Testis (tissue), 3 donors: ENCODE measurements around the gene FRS3. TPM values are rescaled to one million over a fixed set of nuclear protein-coding genes. Genes with fewer than 3 reads are reported as not detected.
"Not testable (repeated sequence)": the region's sequence is repeated elsewhere in the genome, so short reads cannot be mapped to it uniquely, and the experiment has no call there.

ENCODE experiments used
- DNase-seq: peaks from one replicate; pipeline ENCODE4 v3.0.0-alpha.2; 2019
- H3K27ac ChIP-seq, 2 donors: fragments of 200-600 bp; sonication (generic); one replicate each; pipeline ENCODE4 v1.5.1; 2019
- H3K27me3 ChIP-seq: fragments of 200-600 bp; sonication (generic); one replicate; pipeline ENCODE4 v1.5.1; 2019
- H3K36me3 ChIP-seq: fragments of 200-600 bp; sonication (generic); one replicate; pipeline ENCODE4 v1.5.1; 2017; ENCODE audit warnings: low read depth; ENCODE audit errors: missing control alignments
- H3K4me1 ChIP-seq: fragments of 200-600 bp; sonication (generic); one replicate; pipeline ENCODE4 v1.5.1; 2019
- H3K4me3 ChIP-seq, 2 donors: fragments of 200-600 bp; sonication (generic); one replicate each; pipeline ENCODE4 v1.5.1; 2017 to 2019
- H3K9me3 ChIP-seq: fragments of 200-600 bp; sonication (generic); one replicate; pipeline ENCODE4 v1.5.1; 2017
- CTCF ChIP-seq, 3 experiments: fragments of 450-650 bp in 2 of 3; fragments of 200-600 bp in 1 of 3; sonication (generic) in 1 of 3; IDR thresholded peaks; one replicate each; pipeline ENCODE4 v1.5.1; 2016 to 2019; ENCODE audit warnings: antibody characterized with exemption in 3 of 3, mild to moderate bottlenecking in 2 of 3, moderate library complexity in 1 of 3
- POLR2A ChIP-seq: fragments of 450-650 bp; IDR thresholded peaks from one replicate; pipeline ENCODE4 v1.6.1; 2017; ENCODE audit warnings: antibody characterized with exemption, mild to moderate bottlenecking, moderate library complexity
- WGBS, 2 donors: methylation state at CpG; one replicate each; pipeline ENCODE4 v1.1.5; 2018; 5-methylcytosine and 5-hydroxymethylcytosine counted together
- intact Hi-C: fragments of 100-400 bp; cut with DNase I; formaldehyde crosslinking; loops from one replicate; pipeline ENCODE4 v1.15.1; 2023; ENCODE audit warnings: low total_unique reads
- polyA plus RNA-seq: library from polyadenylated mRNA; stranded (reverse); fragments of 350-450 nt; fragmentation: Illumina TruSeq; extraction: RNeasy Lipid Tissue Mini Kit (QIAGEN cat#74804); gene quantifications from one replicate; pipeline ENCODE4 v1.2.3, GENCODE V29; 2014; ENCODE audit warnings: low read depth, low replicate concordance; ENCODE audit not compliant: insufficient read depth
- total RNA-seq, 2 donors: library from RNA; depleted of rRNA; stranded (reverse); fragments of >200 nt; gene quantifications; one replicate each; pipeline ENCODE4 v1.2.3, GENCODE V29; 2016

Gene FRS3
- total and polyA plus RNA-seq, 3 donors from 2014 or later, result 33.4 to 39.3 (median 34.1) TPM

- 58 to 68% methylated on average over 8 to 12 of the region's 12 CpGs for WGBS, 2 donors
- intact Hi-C loops, result no loop called here
- Histone ChIP-seq H3K4me3 (no peak overlapping the region), H3K9me3 (no peaks in the 10 kb centered on the region), H3K27ac (no peak overlapping the region), H3K4me1 (peaks cover 4% of the 10 kb centered on the region), H3K36me3 (no peaks in the 10 kb centered on the region), H3K27me3 (no peaks in the 10 kb centered on the region)
- DNase-seq, result peak; percentile 57
- TF ChIP-seq CTCF (IDR thresholded peaks at IDR 0.05) (no peak), POLR2A (no peak)
These were observed 12.4 kb downstream of the FRS3 start for GRCh38 chr6:41767112-41767833.

- intact Hi-C loops, H3K9me3 ChIP-seq, H3K27ac ChIP-seq, H3K27me3 ChIP-seq, DNase-seq, H3K4me3 ChIP-seq, H3K4me1 ChIP-seq, H3K36me3 ChIP-seq: not testable (repeated sequence)
- 91 to 97% methylated on average over 4 of the region's 4 CpGs for WGBS, 2 donors
These were observed 13.5 kb downstream of the FRS3 start for GRCh38 chr6:41766043-41766664.

GRCh38 chr6:41763470-41763869 lies 16.2 kb downstream of the FRS3 start:
- intact Hi-C loops, result no loop called here
- 33 to 59% methylated on average over 2 of the region's 2 CpGs for WGBS, 2 donors

GRCh38 chr6:41759905-41760579 lies 19.7 kb downstream of the FRS3 start:
- no peak for DNase-seq

More at GRCh38 chr6:41763470-41763869, 16.2 kb downstream of the FRS3 start:
- TF ChIP-seq CTCF (IDR thresholded peaks at IDR 0.05) (no peak), POLR2A (no peak)
- Histone ChIP-seq H3K4me1 (peaks cover 4% of the 10 kb centered on the region), H3K9me3 (no peaks in the 10 kb centered on the region), H3K4me3 (no peak overlapping the region), H3K27me3 (no peaks in the 10 kb centered on the region), H3K27ac (no peak overlapping the region), H3K36me3 (no peaks in the 10 kb centered on the region)
- no peak for DNase-seq

More at GRCh38 chr6:41759905-41760579, 19.7 kb downstream of the FRS3 start:
- WGBS, 2 donors, result 75 to 96% methylated on average over 1 to 2 of the region's 2 CpGs
- no peaks in the 10 kb centered on the region for H3K36me3 ChIP-seq
- H3K9me3 ChIP-seq, result no peaks in the 10 kb centered on the region
- H3K4me1 ChIP-seq, result no peaks in the 10 kb centered on the region
- intact Hi-C loops, result no loop called here
- TF ChIP-seq CTCF (IDR thresholded peaks at IDR 0.05), result no peak
- no peak for TF ChIP-seq POLR2A
- no peak overlapping the region for H3K4me3 ChIP-seq
- no peaks in the 10 kb centered on the region for H3K27me3 ChIP-seq
- no peak overlapping the region for H3K27ac ChIP-seq
